Measurements from ENCODE around the gene STX3. TPM values are rescaled to one million over a fixed set of nuclear protein-coding genes. Genes with fewer than 3 reads are reported as not detected.

The STX3 gene
- total RNA-seq, 2 donors from 2014 or later = 10.3 to 18.1 TPM

GRCh38 chr11:59767225-59767611 is 12.0 kb downstream of the STX3 start:
- no peaks in the 10 kb centered on the region for H3K27me3 ChIP-seq
- H3K4me1 ChIP-seq = peaks cover 2 to 57% of the 10 kb centered on the region in 2 donors
- H3K27ac ChIP-seq = no peak overlapping the region
- no peak for TF ChIP-seq CTCF (IDR thresholded peaks at IDR 0.05)
- H3K9me3 ChIP-seq = no peaks in the 10 kb centered on the region
- DNase-seq (ENCODE audit: low spot score) = no peak
- no peaks in the 10 kb centered on the region for H3K36me3 ChIP-seq
- H3K4me3 ChIP-seq = no peak overlapping the region

GRCh38 chr11:59769111-59769510 is 13.9 kb downstream of the STX3 start:
- no peaks in the 10 kb centered on the region for H3K27me3 ChIP-seq
- H3K4me1 ChIP-seq = peaks cover 0 to 49% of the 10 kb centered on the region in 2 donors
- no peaks in the 10 kb centered on the region for H3K9me3 ChIP-seq
- no peak overlapping the region for H3K27ac ChIP-seq
- no peak overlapping the region for H3K4me3 ChIP-seq
- TF ChIP-seq CTCF (IDR thresholded peaks at IDR 0.05) = no peak
- H3K36me3 ChIP-seq = peaks cover 4% of the 10 kb centered on the region
- no peak for DNase-seq (ENCODE audit: low spot score)

- Histone ChIP-seq H3K36me3 (peaks cover 8% of the 10 kb centered on the region), H3K27me3 (no peaks in the 10 kb centered on the region), H3K4me3 (no peak overlapping the region), H3K27ac (no peak overlapping the region), H3K9me3 (no peaks in the 10 kb centered on the region), H3K4me1 (peaks cover 0 to 49% of the 10 kb centered on the region in 2 donors)
- no peak for DNase-seq (ENCODE audit: low spot score)
- no peak for TF ChIP-seq CTCF (IDR thresholded peaks at IDR 0.05)
Measured at GRCh38 chr11:59769828-59770227, 14.7 kb downstream of the STX3 start.

GRCh38 chr11:59770319-59770718 is 15.1 kb downstream of the STX3 start:
- Histone ChIP-seq H3K27ac (no peak overlapping the region), H3K4me3 (no peak overlapping the region)
- TF ChIP-seq CTCF (IDR thresholded peaks at IDR 0.05) = no peak

GRCh38 chr11:59770869-59771268 is 15.7 kb downstream of the STX3 start:
- no peaks in the 10 kb centered on the region for H3K27me3 ChIP-seq
- no peak overlapping the region for H3K27ac ChIP-seq
- no peak for DNase-seq (ENCODE audit: low spot score)
- no peak overlapping the region for H3K4me3 ChIP-seq
- peaks cover 8% of the 10 kb centered on the region for H3K36me3 ChIP-seq
- peaks cover 0 to 42% of the 10 kb centered on the region in 2 donors for H3K4me1 ChIP-seq
- TF ChIP-seq CTCF (IDR thresholded peaks at IDR 0.05) = no peak
- H3K9me3 ChIP-seq = no peaks in the 10 kb centered on the region

More at GRCh38 chr11:59770319-59770718, 15.1 kb downstream of the STX3 start:
- Histone ChIP-seq H3K4me1 (peaks cover 0 to 47% of the 10 kb centered on the region in 2 donors), H3K27me3 (no peaks in the 10 kb centered on the region), H3K36me3 (peaks cover 8% of the 10 kb centered on the region), H3K9me3 (no peaks in the 10 kb centered on the region)
- no peak for DNase-seq (ENCODE audit: low spot score)

GRCh38 chr11:59771605-59772004 is 16.4 kb downstream of the STX3 start:
- no peaks in the 10 kb centered on the region for H3K27me3 ChIP-seq
- no peaks in the 10 kb centered on the region for H3K9me3 ChIP-seq
- peaks cover 0 to 34% of the 10 kb centered on the region in 2 donors for H3K4me1 ChIP-seq
- no peak for TF ChIP-seq CTCF (IDR thresholded peaks at IDR 0.05)
- H3K27ac ChIP-seq = peak overlapping the region; percentile 25 to 60
- H3K4me3 ChIP-seq = no peak overlapping the region
- peaks cover 8% of the 10 kb centered on the region for H3K36me3 ChIP-seq
- no peak for DNase-seq (ENCODE audit: low spot score)

Data from right atrium auricular region (tissue), 2 donors.